Coronary artery (tissue), 2 donors: ENCODE data around the gene RASSF8.
A peak's percentile ranks its signal among the peaks of the same experiment; 100 is the strongest.

Experiments used
- DNase-seq: peaks from one replicate; pipeline ENCODE4 v3.0.0-alpha.2; 2017; ENCODE audit warnings: low spot score
- H3K27ac ChIP-seq, 2 donors: fragments of 200-600 bp; sonication (generic); one replicate each; pipeline ENCODE4 v1.5.1; 2016 to 2019
- H3K4me3 ChIP-seq: fragments of 200-600 bp; sonication (generic); 2 replicates; pipeline ENCODE4 v1.5.1; 2016; ENCODE audit warnings: mild to moderate bottlenecking, moderate library complexity
- CTCF ChIP-seq: fragments of 200-600 bp; sonication (generic); IDR thresholded peaks from one replicate; pipeline ENCODE4 v1.5.1; 2019; ENCODE audit warnings: antibody characterized with exemption

Gene RASSF8

DNA sequence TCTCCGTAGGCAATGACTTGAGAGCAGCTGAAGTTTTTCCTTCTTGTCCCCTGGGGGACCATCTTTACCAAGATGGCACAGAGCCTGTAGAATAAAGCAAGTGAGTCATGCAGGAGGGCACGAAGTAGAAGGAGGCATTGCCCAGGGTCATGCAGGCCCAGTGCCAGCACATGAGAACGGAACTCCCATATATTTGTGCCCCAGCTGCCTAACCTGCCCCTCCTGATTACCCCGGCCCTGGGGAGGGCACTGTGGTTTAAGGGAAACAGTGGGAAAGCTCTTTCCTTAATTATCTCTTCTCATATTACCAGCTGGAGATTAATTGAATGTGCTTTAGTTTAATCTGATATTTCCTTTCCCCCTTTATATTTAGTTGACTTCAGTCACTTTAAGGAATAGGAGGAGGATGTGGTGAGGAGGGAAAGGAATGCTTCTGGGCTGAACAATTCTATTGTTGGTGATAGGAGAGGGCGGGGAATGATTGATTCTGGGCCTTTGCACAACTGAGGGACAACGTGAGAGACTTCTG is 51.9 kb downstream of the RASSF8 start:
- DNase-seq = no peak
- Histone ChIP-seq H3K4me3 (no peak overlapping the region), H3K27ac (peak overlapping the region; percentile 84 to 87)
- no peak for TF ChIP-seq CTCF

GRCh38 chr12:26011099-26011498 is 52.6 kb downstream of the RASSF8 start:
- peak overlapping the region; percentile 84 to 87 for H3K27ac ChIP-seq
- no peak for TF ChIP-seq CTCF
- no peak overlapping the region for H3K4me3 ChIP-seq
- DNase-seq = no peak

DNA sequence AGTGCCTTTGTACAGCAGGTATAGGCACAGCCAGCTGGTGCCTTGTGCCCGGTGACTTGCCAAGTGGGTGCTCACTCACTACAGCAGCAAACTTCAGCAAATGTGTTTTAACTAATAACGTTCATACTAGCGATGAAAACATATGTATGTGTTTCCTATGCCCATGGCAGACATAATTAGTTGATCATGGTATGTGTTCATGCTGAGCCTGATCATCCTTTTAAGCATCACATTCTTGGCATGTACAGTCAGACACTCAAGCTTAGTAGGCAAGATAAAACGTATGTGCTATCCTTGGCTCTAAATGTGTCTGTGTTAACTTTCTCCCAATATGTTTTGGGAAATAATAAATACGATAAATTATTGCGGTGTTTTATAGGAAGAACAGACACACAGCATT is 55.6 kb downstream of the RASSF8 start:
- Histone ChIP-seq H3K27ac (no peak overlapping the region), H3K4me3 (no peak overlapping the region)
- TF ChIP-seq CTCF = no peak
- no peak for DNase-seq

GRCh38 chr12:26016516-26016915 is 58.0 kb downstream of the RASSF8 start:
- DNase-seq = no peak
- Histone ChIP-seq H3K4me3 (no peak overlapping the region), H3K27ac (no peak overlapping the region)
- no peak for TF ChIP-seq CTCF

- no peak for DNase-seq
- H3K27ac ChIP-seq = no peak overlapping the region
- peak; percentile 47 for TF ChIP-seq CTCF
- H3K4me3 ChIP-seq = no peak overlapping the region
Measured at GRCh38 chr12:26017484-26018211, 59.2 kb downstream of the RASSF8 start.

DNA sequence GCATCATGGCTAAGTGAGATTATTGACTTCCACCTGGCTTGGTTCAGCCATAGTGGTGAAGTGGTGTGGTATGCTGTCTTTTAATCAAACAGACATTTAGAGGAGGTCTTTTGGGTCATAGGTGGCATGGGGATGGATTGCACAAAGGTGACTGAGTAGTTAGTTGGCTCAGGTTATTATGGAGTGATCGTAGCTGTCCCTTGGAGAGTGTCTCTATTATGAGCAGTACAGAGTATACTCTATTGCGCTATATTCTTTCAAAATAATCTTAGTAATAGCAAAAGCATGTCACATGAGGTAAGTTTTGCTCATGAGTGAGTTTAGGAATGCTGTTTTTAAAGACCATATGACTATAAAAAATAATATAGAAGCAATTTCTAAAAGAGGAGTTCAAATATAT is 60.4 kb downstream of the RASSF8 start:
- Histone ChIP-seq H3K4me3 (no peak overlapping the region), H3K27ac (no peak overlapping the region)
- DNase-seq = no peak
- TF ChIP-seq CTCF = no peak

DNA sequence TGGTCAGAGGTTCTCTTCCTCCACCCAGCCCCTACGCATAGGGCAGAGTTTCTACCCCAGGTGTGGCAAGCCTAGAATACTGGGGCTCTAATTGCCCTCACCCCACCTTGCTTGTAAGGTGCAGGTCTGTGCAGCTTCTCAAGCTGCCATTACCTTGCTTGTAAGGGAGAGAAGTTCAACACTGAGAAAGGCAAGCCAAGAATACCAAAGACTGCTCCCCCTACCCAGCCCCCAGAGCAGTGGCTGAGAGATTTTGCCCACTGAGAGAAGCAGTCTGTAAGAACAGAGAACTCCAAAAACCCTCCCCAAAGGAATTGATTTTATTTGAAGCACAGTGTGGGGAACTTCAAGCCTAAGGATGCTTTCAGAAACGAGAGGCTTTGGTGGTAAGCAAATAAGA is 63.1 kb downstream of the RASSF8 start:
- no peak overlapping the region for H3K27ac ChIP-seq
- no peak for DNase-seq
- no peak for TF ChIP-seq CTCF
- H3K4me3 ChIP-seq = no peak overlapping the region
